DMS 273 (cell line): ENCODE measurements around the gene PXT1.
"Not testable (repeated sequence)": the region's sequence is repeated elsewhere in the genome, so short reads cannot be mapped to it uniquely, and the experiment has no call there.

Source experiments
- DNase-seq: peaks from one replicate; lab custom pipeline; 2025; ENCODE audit not compliant: unreplicated experiment; lab: John Stamatoyannopoulos, UW

Gene PXT1

GRCh38 chr6:36442671-36443470, at the start of gene PXT1, which contains the start of gene KCTD20:
Gene PXT1 (minus strand): TSS chr6:36442854. CDS start chr6:36426082, 16,772 bp downstream.
Gene KCTD20 (plus strand): TSS chr6:36443000. CDS start chr6:36470098, 27,098 bp downstream.
- DNase-seq, result peak; percentile 97

- peak; percentile 40 for DNase-seq
Observed at GRCh38 chr6:36492092-36492491, 49.4 kb upstream of the PXT1 start.

DNA sequence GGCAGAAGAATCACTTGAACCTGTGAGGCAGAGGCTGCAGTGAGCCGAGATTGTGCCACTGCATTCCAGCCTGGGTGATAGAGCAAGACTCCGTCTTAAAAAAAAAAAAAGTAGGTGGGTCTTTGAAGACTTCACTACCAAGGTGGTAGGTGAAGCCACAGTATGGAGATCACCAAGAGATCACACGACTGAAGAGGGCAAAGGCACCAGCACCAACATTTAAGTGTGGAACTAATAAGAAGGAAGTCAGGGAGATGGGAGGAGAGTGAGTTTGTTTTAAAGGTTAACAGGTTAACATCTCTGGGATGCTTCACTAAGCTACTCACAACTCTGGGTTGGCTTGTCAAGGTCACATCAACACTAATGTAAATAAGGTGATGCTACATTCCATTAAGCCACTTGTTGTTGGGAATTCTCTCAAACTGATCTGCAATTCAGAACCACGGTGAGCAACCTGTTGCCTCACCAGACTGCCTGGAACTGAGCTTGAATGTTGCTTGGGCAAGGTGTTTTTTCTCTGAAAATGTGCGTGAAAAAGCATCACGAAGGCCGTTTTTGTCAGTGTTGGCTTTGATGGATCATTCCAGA, 48.8 kb upstream of the PXT1 start:
- DNase-seq, result no peak

DNA sequence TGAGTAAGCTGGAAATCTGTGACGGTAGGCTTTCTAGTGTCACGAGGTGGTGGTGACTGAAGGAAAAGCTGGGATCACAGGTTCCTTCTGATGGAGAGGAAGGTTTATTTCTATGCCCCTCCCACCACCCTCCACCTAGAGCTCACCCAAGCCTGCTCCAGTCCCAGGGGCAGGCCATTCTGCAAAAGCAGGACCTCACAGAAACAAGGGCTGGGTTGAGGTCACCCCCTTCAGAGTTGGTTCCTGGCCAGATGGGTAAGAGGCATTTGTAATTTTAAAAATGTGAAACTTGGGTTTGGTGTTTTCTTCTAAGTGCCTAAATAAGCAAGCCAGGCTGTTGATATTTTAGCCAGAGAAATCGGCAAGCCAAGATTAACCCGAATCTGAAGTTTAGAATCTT, 46.8 kb upstream of the PXT1 start:
- DNase-seq, result no peak

DNA sequence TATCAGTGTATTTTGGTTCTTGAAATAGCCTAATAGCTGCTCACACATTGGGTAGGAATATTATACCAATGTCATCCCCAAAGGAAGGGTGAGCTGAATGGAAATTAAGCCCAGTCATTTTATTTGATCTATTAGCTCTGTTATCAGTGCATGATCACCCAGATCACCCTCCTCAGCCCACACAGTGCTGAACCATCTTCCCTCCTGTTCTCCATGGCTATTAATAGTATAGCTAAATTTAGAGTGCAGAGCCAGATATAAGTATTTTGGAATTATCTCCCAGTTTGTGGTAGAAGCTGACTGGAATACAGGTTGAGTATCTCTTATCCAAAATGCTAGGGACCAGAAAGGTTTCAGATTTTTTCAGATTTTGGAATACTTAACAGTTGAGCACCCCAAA, 45.6 kb upstream of the PXT1 start:
- DNase-seq, result no peak

GRCh38 chr6:36487698-36488097, 45.0 kb upstream of the PXT1 start:
- no peak for DNase-seq

- DNase-seq, result no peak
Observed at GRCh38 chr6:36484736-36485135, 42.1 kb upstream of the PXT1 start.

DNA sequence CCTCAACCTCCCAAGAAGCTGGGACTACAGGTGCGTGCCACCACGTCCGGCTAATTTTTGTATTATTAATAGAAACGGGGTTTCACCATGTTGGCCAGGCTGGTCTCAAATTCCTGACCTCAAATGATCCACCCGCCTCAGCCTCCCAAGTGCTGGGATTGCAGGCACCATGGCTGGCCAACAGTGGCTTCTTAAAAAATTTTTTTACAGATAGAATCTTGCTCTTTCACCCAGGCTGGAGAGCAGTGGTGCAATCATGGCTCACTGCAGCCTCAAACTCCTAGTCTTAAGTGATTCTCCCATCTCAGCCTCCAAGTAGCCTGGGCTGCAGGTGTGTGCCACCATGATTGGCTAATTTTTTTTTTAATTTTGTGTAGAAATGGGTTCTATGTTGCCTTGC, 40.7 kb upstream of the PXT1 start:
- DNase-seq, result not testable (repeated sequence)

DNA sequence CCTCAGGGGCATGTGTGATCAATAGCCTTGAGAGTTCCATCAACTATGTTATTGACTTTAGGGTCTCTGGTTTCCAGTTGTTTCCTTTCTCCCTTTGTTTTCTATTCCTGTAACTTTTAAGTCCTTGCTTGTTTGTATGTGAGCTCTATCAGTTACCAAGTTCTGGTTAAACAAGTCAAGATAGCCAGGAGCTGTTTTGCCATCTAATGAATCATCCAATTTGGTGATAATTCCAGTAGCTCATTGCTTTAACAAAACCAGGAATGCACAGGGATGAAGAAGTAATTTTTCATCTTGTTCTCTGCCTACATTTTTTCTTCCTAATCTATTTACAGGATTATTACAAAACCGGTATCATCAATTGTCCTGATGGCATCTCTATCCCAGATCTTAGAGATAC, 36.6 kb upstream of the PXT1 start:
- DNase-seq, result no peak

DNA sequence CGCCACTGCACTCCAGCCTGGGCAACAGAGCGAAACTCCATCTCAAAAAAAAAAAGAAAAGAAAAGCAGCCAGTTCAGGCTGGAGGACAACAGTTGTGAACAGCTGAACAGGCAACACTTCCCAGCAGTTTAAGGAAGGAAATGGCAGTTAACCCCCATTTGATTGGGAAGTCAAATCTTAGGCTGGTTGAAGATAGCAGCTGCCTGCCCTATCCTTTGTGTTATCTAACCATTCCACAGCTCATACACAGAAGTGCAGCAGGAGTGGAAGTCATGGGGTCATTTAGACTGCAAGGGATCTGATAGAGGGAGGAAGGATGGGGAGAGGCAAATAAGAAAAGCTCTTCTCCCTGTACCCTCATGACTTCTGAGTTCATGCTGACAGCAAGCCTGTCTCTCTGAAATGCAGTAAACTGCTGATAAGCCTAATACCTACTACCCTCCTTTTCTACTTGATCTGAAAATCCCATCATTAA, 35.4 kb upstream of the PXT1 start:
- DNase-seq, result no peak

GRCh38 chr6:36469946-36470345, 27.3 kb upstream of the PXT1 start:
- DNase-seq, result no peak

GRCh38 chr6:36469148-36469661, 26.6 kb upstream of the PXT1 start:
- DNase-seq, result no peak

- no peak for DNase-seq
Observed at GRCh38 chr6:36467625-36468024, 25.0 kb upstream of the PXT1 start.

DNA sequence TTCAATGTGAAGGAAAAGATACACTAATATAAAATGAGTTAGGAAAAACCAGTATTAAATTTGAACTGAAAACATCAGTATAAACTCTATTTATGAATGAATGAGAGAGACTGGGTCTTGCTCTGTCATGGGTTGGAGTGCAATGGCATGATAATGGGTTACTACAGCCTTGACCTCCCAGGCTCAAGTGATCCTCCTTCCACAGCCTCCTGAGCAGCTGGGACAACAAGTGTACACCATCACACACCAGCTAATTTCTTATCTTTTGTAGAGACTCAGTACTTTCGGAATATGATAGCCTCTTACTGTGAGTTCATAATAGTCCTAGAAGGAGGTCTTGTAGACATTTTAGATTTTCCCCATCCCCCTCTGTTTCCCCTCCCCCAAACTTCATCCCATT, 21.6 kb upstream of the PXT1 start:
- DNase-seq, result no peak

DNA sequence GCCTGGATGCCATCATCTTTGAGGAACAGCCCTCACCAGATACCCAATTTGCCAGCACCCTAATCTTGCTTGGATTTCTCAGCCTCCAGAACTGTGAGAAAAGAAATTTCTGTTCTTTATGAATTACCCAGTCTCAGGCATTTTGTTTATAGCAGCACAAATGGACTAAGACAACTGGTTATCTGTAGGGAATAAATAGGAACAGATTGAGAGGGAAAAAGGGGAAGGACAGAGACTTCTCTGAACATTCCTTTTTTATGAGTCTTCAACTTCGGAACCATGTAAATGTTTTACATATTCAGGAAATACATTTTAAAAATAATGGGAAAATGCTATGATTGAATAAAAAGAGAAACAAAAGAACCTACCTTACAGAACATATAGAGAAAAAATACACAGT, 21.0 kb upstream of the PXT1 start:
- no peak for DNase-seq

GRCh38 chr6:36461646-36462045, 19.0 kb upstream of the PXT1 start:
- no peak for DNase-seq

GRCh38 chr6:36460916-36461315, 18.3 kb upstream of the PXT1 start:
- no peak for DNase-seq

GRCh38 chr6:36459501-36459900, 16.8 kb upstream of the PXT1 start:
- DNase-seq, result no peak

DNA sequence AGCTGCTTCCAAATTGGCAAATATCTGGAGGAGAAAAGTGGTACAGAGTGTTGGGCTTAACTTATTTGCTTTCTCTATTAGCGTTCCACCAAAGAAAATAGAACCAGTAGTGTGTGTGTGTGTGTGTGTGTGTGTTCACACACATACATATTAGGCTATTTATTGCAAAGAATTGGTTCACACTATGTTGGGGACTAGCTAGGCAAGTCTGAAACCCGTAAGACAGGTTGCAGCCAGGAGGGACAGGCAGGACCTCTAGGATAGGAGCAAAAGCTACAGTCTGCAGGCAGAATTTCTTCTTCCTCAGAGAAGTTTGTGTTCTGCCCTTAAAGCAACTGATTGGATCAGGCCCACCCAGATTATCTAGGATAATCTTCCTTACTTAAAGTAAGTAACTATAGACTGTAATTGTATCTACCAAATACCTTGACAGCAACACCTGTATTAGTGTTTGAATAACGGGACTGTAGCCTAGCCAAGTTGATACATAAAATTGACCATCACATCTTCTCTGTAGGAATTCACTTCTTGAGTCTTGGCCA, 12.9 kb upstream of the PXT1 start:
- DNase-seq, result no peak

GRCh38 chr6:36452897-36453296, 10.2 kb upstream of the PXT1 start:
- not testable (repeated sequence) for DNase-seq

DNA sequence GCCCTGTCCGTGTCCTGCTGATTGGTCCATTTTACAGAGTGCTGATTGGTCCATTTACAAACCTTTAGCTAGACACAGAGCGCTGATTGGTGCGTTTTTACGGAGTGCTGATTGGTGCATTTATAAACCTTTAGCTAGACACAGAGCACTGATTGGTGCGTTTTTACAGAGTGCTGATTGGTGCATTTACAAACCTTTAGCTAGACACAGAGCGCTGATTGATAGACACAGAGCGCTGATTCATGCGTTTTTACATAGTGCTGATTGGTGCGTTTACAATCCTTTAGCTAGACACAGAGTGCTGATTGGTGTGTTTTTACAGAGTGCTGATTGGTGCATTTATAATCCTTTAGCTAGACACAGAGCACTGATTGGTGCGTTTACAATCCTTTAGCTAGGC, 6.5 kb upstream of the PXT1 start:
- not testable (repeated sequence) for DNase-seq

DNA sequence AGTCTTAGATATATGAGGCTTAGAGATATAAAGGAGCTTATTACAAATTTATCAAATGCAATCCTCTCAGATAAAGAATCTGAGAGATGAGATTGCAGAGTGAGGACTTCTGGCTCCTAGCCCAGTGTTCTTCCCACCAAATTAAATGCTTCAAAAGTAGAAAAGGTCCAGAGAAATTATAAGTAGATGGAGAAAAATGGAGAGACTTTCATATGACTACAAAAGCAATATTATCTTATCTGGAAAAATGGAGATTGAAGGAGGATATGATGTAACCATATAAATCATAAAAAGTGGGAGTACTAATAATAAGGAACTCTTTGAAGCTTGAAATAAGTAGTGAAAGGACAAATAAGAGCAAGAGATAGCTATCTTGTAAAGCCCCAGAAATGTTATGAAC, 3.0 kb upstream of the PXT1 start:
- DNase-seq, result no peak
